ENCODE results near the gene STON1.
"Not testable (repeated sequence)": the region's sequence is repeated elsewhere in the genome, so short reads cannot be mapped to it uniquely, and the experiment has no call there.

The STON1 gene

DNA sequence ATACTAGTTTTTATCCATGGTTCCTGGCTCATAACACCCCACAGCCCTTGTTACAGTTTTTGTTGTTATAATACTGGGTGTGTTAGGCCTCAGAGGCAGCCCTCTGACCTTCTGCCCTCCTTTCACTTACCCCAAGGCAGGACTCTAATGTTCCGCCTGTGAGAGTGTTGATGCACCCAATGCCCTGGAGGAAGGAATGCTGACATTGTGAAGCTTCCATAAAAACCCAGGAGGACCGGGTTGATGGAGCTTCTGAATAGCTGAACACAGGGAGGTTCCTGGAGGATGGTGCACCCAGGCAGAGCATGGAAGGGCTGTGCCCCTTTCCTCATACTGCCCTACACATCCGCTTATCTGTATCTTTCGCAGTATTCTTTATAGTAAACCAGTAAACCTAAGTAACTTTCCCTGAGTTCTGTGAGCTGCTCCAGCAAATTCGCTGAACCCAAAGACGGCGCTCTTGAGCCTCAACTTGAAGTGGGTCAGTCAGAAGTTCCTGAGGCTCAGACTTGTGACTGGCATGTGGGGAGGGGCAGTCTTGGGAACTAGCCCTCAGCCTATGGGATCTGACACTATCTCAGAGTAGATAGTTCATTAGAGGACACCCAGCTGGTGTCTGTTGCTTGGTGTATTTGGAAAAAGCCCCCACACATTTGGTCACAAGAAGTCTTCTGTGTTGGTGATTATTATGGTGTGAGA lies 10.4 kb downstream of the STON1 start:
- Mint-ChIP-seq H3K9me3 (no peaks in the 10 kb centered on the region), H3K4me1 (ENCODE audit: low read depth) (no peaks in the 10 kb centered on the region), H3K4me3 (no peak overlapping the region), H3K36me3 (ENCODE audit: low read depth) (no peaks in the 10 kb centered on the region), H3K27ac (no peak overlapping the region), H3K27me3 (no peaks in the 10 kb centered on the region)
- intact Hi-C loops (cut with micrococcal nuclease), result no loop called here

DNA sequence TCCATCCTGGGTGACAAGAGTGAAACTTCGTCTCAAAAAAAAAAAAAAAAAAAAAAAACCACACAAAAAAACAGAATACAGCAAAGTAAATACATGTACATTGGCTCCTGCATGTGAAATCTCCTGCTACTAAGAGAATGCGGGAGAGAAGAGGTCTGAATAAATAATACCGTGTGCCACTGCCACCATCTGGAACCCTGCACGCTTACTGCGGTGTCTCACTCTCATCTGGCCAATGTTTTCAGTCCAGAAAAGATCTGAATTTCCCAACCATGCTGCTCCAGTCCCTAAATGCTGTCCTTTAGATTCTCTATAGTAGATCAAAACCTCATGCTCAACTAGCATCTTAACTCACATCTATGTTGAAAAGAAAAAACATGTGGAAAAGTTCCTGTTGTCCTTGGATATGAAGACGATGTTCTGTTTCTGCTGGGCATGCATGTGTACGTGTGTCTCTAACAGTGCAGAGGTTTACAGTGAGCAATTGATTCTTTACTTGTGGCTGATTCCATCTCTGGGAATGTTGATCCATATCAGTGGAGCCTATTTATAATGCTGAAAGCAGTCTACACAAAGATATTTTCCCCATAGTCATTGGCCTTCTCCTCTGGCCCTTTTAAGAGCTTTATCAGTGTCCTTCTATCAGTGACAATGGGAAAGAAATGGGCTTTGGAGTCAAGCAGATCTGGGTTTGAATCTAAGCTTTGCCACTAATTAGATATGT lies 11.9 kb downstream of the STON1 start:
- H3K27ac Mint-ChIP-seq, result no peak overlapping the region
- H3K4me3 Mint-ChIP-seq, result no peak overlapping the region
- no peaks in the 10 kb centered on the region for H3K4me1 Mint-ChIP-seq (ENCODE audit: low read depth)
- no peaks in the 10 kb centered on the region for H3K9me3 Mint-ChIP-seq
- no peaks in the 10 kb centered on the region for H3K27me3 Mint-ChIP-seq
- intact Hi-C loops (cut with micrococcal nuclease), result no loop called here
- no peaks in the 10 kb centered on the region for H3K36me3 Mint-ChIP-seq (ENCODE audit: low read depth)

DNA sequence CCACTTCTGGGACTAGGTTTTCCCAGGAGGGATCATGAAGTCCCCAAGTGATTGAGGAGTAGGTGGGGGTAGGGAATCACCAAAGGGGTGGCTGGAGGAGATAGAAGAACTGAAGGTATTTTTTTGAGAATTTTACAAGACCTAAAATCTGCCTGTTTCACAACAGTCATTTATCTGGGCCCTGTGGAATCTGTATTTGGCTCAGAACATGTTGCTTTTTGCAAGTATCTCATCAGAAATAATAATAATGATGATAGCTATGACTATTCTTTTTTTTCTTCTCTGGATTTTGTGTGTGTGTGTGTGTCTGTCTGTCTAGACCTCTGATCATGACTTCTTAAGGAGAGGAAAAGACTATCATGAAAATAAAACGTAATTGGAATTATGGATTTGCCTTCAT lies 13.9 kb downstream of the STON1 start:
- intact Hi-C loops (cut with micrococcal nuclease), result no loop called here
- H3K4me3 Mint-ChIP-seq, result no peak overlapping the region
- no peaks in the 10 kb centered on the region for H3K4me1 Mint-ChIP-seq (ENCODE audit: low read depth)
- H3K36me3 Mint-ChIP-seq (ENCODE audit: low read depth), result no peaks in the 10 kb centered on the region
- H3K27me3 Mint-ChIP-seq, result no peaks in the 10 kb centered on the region
- H3K27ac Mint-ChIP-seq, result no peak overlapping the region
- H3K9me3 Mint-ChIP-seq, result no peaks in the 10 kb centered on the region

DNA sequence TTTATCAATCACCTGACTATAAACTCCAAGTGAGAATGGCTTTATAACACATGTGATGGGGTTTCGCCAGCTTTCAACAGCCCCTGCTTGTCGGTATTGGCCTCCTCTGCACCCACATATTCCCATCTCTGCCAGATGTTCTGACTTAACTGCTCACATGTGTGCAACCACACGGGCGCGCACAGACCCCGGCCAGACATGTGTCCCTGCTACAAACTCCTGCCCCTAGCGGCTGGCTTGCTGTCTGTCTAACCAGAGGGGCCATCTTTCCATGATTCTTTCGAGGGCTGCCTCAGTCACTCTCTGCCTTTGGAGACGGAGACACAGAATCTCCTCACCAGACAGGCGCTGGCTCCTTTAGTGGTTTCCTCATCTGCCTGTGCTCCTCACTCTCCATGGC lies 15.3 kb downstream of the STON1 start:
- no peaks in the 10 kb centered on the region for H3K36me3 Mint-ChIP-seq (ENCODE audit: low read depth)
- H3K9me3 Mint-ChIP-seq, result no peaks in the 10 kb centered on the region
- intact Hi-C loops (cut with micrococcal nuclease), result no loop called here
- H3K27ac Mint-ChIP-seq, result no peak overlapping the region
- no peaks in the 10 kb centered on the region for H3K27me3 Mint-ChIP-seq
- no peak overlapping the region for H3K4me3 Mint-ChIP-seq
- H3K4me1 Mint-ChIP-seq (ENCODE audit: low read depth), result no peaks in the 10 kb centered on the region

DNA sequence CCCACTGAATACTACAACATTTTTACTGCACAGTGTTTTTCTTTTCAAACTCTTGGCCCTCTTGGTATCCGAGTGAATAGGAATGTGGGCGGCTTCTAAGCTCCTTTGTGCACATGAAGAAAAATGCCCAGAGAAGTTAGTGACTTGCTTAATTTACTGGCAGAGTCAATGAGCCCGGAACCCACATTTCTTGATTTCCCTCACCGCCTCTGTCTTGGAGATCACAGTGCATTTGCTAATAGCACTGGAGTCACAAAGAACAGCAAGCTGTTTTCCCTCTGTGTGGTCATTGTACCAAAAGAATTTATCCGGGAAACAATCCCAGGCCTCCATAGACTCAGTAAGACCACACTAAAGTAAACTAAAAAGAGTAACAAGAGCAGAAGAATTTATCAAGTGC lies 18.9 kb downstream of the STON1 start:
- intact Hi-C loops (cut with micrococcal nuclease), result no loop called here
- no peaks in the 10 kb centered on the region for H3K4me1 Mint-ChIP-seq (ENCODE audit: low read depth)
- H3K9me3 Mint-ChIP-seq, result no peaks in the 10 kb centered on the region
- no peak overlapping the region for H3K4me3 Mint-ChIP-seq
- H3K36me3 Mint-ChIP-seq (ENCODE audit: low read depth), result no peaks in the 10 kb centered on the region
- H3K27ac Mint-ChIP-seq, result no peak overlapping the region
- no peaks in the 10 kb centered on the region for H3K27me3 Mint-ChIP-seq

DNA sequence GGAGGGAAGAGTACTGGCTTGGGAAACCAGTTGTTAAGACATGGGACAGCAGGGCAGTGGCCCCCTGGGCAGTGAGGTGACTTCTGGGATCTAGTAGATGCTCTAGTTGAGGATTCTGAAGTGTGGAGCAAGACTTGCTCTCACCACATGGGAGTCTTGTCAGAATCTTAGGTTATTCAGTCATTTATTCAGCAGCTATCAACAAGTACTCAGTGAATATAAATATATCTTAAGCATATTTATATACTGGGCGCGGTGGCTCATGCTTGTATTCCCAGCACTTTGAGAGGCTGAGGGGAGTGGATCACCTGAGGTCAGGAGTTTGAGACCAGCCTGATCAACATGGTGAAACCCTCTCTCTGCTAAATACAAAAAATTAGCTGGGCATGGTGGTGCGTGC lies 20.0 kb downstream of the STON1 start:
- Mint-ChIP-seq H3K4me1 (ENCODE audit: low read depth) (no peaks in the 10 kb centered on the region), H3K4me3 (no peak overlapping the region), H3K27ac (no peak overlapping the region), H3K36me3 (ENCODE audit: low read depth) (no peaks in the 10 kb centered on the region), H3K27me3 (no peaks in the 10 kb centered on the region), H3K9me3 (no peaks in the 10 kb centered on the region)
- intact Hi-C loops (cut with micrococcal nuclease), result no loop called here

DNA sequence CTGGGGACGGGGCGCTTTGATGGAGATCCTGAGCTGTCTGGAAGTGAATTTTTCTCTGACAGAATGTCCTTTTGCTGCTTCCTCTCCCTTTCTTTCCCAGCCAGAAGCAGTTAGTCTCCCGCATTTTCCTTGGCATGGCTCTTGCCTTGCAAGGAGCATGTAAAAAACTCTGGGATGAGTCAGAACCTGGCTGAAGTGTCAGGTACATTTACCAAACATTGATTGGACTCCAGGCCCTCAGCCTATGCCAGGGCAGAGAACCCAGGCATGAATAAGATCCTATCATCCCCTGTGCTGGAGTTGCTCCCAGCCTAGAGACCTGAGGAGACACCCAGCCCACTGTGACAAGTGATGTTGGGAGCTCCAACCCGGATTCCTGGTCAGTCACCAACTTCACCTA lies 21.6 kb downstream of the STON1 start:
- intact Hi-C loops (cut with micrococcal nuclease), result no loop called here
- no peaks in the 10 kb centered on the region for H3K4me1 Mint-ChIP-seq (ENCODE audit: low read depth)
- H3K4me3 Mint-ChIP-seq, result no peak overlapping the region
- H3K27ac Mint-ChIP-seq, result no peak overlapping the region
- H3K9me3 Mint-ChIP-seq, result no peaks in the 10 kb centered on the region
- H3K36me3 Mint-ChIP-seq (ENCODE audit: low read depth), result no peaks in the 10 kb centered on the region
- H3K27me3 Mint-ChIP-seq, result no peaks in the 10 kb centered on the region

DNA sequence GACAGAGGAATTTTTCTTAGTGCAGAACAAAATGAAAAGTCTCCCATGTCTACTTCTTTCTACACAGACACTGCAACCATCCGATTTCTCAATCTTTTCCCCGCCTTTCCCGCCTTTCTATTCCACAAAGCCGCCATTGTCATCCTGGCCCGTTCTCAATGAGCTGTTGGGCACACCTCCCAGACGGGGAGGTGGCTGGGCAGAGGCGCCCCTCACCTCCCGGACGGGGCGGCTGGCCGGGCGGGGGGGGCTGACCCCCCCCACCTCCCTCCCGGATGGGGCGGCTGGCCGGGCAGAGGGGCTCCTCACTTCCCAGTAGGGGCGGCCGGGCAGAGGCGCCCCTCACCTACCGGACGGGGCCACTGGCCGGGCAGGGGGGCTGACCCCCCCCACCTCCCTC lies 25.1 kb downstream of the STON1 start:
- H3K9me3 Mint-ChIP-seq; H3K36me3 Mint-ChIP-seq (ENCODE audit: low read depth); H3K27ac Mint-ChIP-seq; H3K4me1 Mint-ChIP-seq (ENCODE audit: low read depth); H3K4me3 Mint-ChIP-seq; intact Hi-C loops (cut with micrococcal nuclease); H3K27me3 Mint-ChIP-seq: not testable (repeated sequence)

DNA sequence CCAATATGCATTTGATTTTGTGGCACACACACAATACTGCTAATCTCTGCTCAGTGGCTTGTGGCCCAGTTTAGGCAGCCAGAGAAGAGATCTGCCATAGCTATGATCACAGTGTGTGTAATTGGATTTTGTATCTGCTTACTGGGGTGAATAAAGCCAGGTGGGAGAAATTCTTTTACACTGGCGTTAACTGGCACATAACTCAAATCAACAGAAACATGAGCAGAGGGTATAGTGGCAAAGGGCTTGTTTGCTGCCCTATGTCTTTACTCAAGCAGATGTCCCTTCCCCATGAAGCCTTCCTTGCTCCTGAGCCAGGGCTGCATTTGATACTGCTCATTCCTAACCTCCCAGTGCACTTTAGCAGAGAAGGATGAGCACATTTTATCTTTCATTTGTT lies 28.5 kb downstream of the STON1 start:
- no peak overlapping the region for H3K4me3 Mint-ChIP-seq
- no peaks in the 10 kb centered on the region for H3K36me3 Mint-ChIP-seq (ENCODE audit: low read depth)
- H3K9me3 Mint-ChIP-seq, result no peaks in the 10 kb centered on the region
- no peaks in the 10 kb centered on the region for H3K27me3 Mint-ChIP-seq
- no peak overlapping the region for H3K27ac Mint-ChIP-seq
- no peaks in the 10 kb centered on the region for H3K4me1 Mint-ChIP-seq (ENCODE audit: low read depth)
- intact Hi-C loops (cut with micrococcal nuclease), result no loop called here

DNA sequence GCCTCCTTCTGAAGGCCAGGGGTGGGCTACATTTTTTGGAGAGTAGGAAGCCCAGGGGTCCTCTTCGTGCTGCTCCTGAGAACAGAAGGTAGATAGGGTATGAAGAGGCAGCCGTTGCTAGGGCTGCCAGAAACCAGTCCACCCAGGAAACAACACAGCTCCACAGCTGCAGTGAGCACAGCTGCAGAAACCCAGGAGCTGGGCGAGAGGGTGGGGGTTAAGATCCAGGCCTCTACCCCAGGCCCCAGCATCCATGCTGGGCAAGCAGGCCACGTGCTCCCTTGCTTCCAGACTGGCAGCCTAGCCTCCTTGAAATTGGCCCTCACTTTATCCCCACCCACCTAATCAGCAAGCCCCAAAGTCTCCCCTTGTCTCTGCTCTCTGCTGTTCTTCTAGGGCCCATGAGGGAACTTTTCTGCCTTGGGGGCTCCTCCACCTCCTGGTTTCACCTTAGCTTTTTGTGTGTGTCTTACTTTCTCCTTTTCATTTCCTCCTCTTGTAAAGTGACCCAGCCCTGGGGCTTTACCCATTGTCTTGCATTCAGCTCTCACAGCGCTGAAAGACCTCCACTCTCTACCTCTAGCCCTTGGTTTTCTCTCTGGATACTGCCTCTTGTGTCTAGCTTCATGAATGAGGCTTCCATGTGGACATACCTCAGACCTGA lies 30.7 kb downstream of the STON1 start:
- no peaks in the 10 kb centered on the region for H3K27me3 Mint-ChIP-seq
- no peak overlapping the region for H3K27ac Mint-ChIP-seq
- intact Hi-C loops (cut with micrococcal nuclease), result no loop called here
- no peaks in the 10 kb centered on the region for H3K4me1 Mint-ChIP-seq (ENCODE audit: low read depth)
- H3K4me3 Mint-ChIP-seq, result no peak overlapping the region
- H3K36me3 Mint-ChIP-seq (ENCODE audit: low read depth), result no peaks in the 10 kb centered on the region
- no peaks in the 10 kb centered on the region for H3K9me3 Mint-ChIP-seq

DNA sequence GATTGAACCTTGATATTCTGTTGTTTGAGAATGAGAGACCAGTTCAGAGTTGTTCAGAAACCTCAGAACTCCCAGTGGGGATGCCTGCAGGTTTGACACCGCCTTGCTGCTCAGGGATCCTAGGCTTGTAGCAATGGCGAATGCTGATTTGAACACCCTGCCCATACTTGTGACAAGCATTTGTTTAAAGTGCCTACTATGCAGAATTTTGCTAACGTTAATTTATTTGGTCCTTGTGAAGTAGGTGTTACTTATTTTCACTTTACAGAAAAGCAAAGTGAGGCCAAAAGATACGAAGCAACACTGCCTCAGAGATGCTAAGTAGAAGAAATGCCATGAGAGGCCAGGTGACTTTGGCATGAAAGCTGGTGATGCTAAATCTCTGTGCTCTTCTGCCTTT lies 32.3 kb downstream of the STON1 start:
- Mint-ChIP-seq H3K4me3 (no peak overlapping the region), H3K4me1 (ENCODE audit: low read depth) (no peaks in the 10 kb centered on the region), H3K27me3 (no peaks in the 10 kb centered on the region), H3K9me3 (no peaks in the 10 kb centered on the region), H3K36me3 (ENCODE audit: low read depth) (no peaks in the 10 kb centered on the region), H3K27ac (no peak overlapping the region)
- intact Hi-C loops (cut with micrococcal nuclease), result no loop called here

DNA sequence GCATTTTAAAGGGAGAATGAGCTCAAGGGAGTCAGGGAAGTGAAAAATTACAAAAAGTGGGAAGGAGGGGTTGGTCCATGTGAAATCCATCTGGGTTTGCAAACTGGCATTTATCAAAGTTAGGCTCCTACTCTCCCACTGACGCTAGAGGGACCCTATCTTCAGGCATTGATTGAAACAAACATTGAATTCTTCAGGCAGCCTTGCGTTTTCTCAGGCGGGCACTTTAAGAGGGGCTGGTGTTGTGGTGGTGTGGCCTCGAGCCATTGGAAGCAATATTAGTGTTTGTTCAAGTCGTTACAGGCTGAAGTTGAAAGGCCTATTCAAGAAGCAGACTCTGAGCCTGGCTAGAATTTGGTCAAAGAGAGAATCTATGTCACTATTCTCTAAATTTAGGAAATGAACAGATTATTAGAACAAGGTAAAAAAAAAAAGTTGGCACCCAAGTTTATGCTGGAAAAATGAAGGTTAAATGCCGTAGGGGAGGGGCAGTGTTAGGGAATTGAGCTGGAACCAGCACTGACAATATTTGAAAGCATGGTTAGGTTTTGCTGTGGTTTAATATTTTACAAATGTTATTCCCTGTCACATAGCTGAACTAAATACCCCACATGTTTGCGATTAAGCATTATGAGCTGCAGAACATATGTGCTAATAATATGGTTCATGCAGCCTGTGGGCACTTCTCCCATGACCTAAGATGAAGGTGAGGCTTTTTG lies 36.8 kb downstream of the STON1 start:
- Mint-ChIP-seq H3K27me3 (no peaks in the 10 kb centered on the region), H3K4me3 (no peak overlapping the region), H3K36me3 (ENCODE audit: low read depth) (no peaks in the 10 kb centered on the region), H3K9me3 (no peaks in the 10 kb centered on the region), H3K27ac (no peak overlapping the region), H3K4me1 (ENCODE audit: low read depth) (peaks cover 6% of the 10 kb centered on the region)
- intact Hi-C loops (cut with micrococcal nuclease), result no loop called here

DNA sequence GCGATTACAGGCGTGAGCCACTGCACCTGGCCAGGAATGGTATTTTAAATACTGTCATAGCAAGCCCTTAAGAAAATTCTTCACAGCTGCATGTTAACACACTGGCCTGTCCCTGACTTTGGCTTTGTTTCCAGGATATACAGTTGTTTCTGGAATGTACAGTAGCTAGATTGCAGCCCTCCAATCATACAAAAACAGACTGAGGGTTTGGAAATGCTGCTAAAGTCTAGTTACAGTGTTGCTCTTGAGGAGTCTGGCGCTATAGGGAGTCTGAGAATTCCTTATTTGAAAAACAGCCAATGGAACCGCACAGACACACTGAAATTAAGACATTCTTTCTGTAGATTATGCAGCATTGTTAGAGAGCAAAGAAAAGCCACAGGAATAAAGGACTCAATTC lies 37.7 kb downstream of the STON1 start:
- Mint-ChIP-seq H3K4me3 (no peak overlapping the region), H3K4me1 (ENCODE audit: low read depth) (peaks cover 6% of the 10 kb centered on the region), H3K27me3 (no peaks in the 10 kb centered on the region), H3K36me3 (ENCODE audit: low read depth) (no peaks in the 10 kb centered on the region), H3K9me3 (no peaks in the 10 kb centered on the region), H3K27ac (no peak overlapping the region)
- intact Hi-C loops (cut with micrococcal nuclease), result no loop called here

DNA sequence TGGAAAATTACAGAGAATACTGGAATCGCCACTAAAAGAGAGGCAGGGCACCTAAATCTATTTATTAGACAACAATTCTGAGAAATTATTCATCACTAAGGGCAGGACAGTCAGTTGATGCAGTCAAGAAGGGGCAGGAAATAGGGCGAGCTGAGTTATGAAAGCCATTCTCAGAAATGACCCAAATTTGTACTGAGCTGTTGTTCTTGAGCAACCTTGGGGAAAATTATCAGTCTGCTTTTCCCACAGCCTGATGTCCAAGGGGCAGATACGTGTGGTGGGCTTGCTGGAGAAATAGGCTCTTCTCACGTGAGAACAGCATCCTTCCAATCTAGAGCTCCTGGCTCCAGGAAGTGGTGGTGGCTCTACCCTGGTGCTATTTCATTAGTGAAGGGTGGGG lies 38.6 kb downstream of the STON1 start:
- H3K9me3 Mint-ChIP-seq, result no peaks in the 10 kb centered on the region
- H3K4me1 Mint-ChIP-seq (ENCODE audit: low read depth), result peaks cover 6% of the 10 kb centered on the region
- no peaks in the 10 kb centered on the region for H3K36me3 Mint-ChIP-seq (ENCODE audit: low read depth)
- intact Hi-C loops (cut with micrococcal nuclease), result no loop called here
- no peaks in the 10 kb centered on the region for H3K27me3 Mint-ChIP-seq
- no peak overlapping the region for H3K27ac Mint-ChIP-seq
- no peak overlapping the region for H3K4me3 Mint-ChIP-seq

Measured in dendritic cell treated with granulocyte-macrophage colony-stimulating factor and Interleukin-4, amounts not matched to agents 40 ng/mL and 50 ng/mL, for 4 days (primary cell).